HL-60 (cell line): ENCODE results near the gene RFC2.
"Not testable (repeated sequence)": the region's sequence is repeated elsewhere in the genome, so short reads cannot be mapped to it uniquely, and the experiment has no call there.

ENCODE experiments used
- DNase-seq, 2 experiments: peaks; one replicate each; pipeline ENCODE4 v3.0.0-alpha.2; 2010 to 2020; ENCODE audit warnings: low read depth in 1 of 2, low spot score in 1 of 2
- H3K27ac ChIP-seq: fragments of 250-450 bp; sonication (Bioruptor Pico); replicated peaks from 2 replicates; pipeline ENCODE4 v1.5.1; 2020; ENCODE audit warnings: mild to moderate bottlenecking, moderate library complexity
- H3K27me3 ChIP-seq: fragments of 250-450 bp; sonication (Bioruptor Pico); 2 replicates; pipeline ENCODE4 v1.5.1; 2021; ENCODE audit warnings: mild to moderate bottlenecking, moderate library complexity; ENCODE audit not compliant: insufficient read depth, poor library complexity, severe bottlenecking
- H3K4me3 ChIP-seq: replicated peaks from 2 replicates; pipeline ENCODE4 v1.5.1; 2011; ENCODE audit warnings: mild to moderate bottlenecking, control low read depth, low read length; ENCODE audit not compliant: insufficient read depth
- CTCF ChIP-seq: IDR thresholded peaks from one replicate; pipeline ENCODE4 v1.5.1; 2011; ENCODE audit warnings: low read length, control low read depth, inconsistent platforms; ENCODE audit not compliant: insufficient read depth
- GABPA ChIP-seq: IDR thresholded peaks from 2 replicates; pipeline ENCODE4 v1.6.1; 2012; ENCODE audit warnings: low read depth
- POLR2AphosphoS5 ChIP-seq: IDR thresholded peaks from 2 replicates; pipeline ENCODE4 v1.6.1; 2012; ENCODE audit warnings: low read depth
- REST ChIP-seq: IDR thresholded peaks from 2 replicates; pipeline ENCODE4 v1.6.1; 2012; ENCODE audit warnings: low read depth; ENCODE audit not compliant: insufficient replicate concordance
- SPI1 ChIP-seq: IDR thresholded peaks from 2 replicates; pipeline ENCODE4 v1.6.1; 2012; ENCODE audit warnings: low read depth, mild to moderate bottlenecking, borderline replicate concordance

Gene RFC2

GRCh38 chr7:74256491-74257408, 2.6 kb upstream of the RFC2 start:
- no peaks in the 10 kb centered on the region for H3K27me3 ChIP-seq
- H3K27ac ChIP-seq, result no peak overlapping the region
- no peak for TF ChIP-seq SPI1
- no peak for TF ChIP-seq POLR2AphosphoS5
- no peak for TF ChIP-seq GABPA
- no peak for TF ChIP-seq CTCF
- TF ChIP-seq REST, result no peak
- H3K4me3 ChIP-seq, result no peak overlapping the region
- no peak for DNase-seq

- Histone ChIP-seq H3K4me3 (peak overlapping the region; percentile 92), H3K27ac (peak overlapping the region; percentile 87)
- DNase-seq, H3K27me3 ChIP-seq: not testable (repeated sequence)
These were observed 1.3 kb upstream of the RFC2 start for GRCh38 chr7:74255461-74255860.

GRCh38 chr7:74254858-74255379, 720 bp upstream of the RFC2 start:
- TF ChIP-seq SPI1 (no peak), REST (no peak), CTCF (no peak), GABPA (no peak), POLR2AphosphoS5 (no peak)
- Histone ChIP-seq H3K27ac (peak overlapping the region; percentile 87), H3K27me3 (no peaks in the 10 kb centered on the region), H3K4me3 (peak overlapping the region; percentile 92)
- peak in 1 of 2 experiments; percentile 26 for DNase-seq

- Histone ChIP-seq H3K27me3 (no peaks in the 10 kb centered on the region), H3K4me3 (peak overlapping the region; percentile 92), H3K27ac (peak overlapping the region; percentile 87)
- DNase-seq, result no peak
- TF ChIP-seq SPI1 (no peak), REST (no peak), CTCF (no peak), POLR2AphosphoS5 (no peak), GABPA (no peak)
These were observed 417 bp downstream of the RFC2 start for GRCh38 chr7:74253835-74254128.
